ENCODE results near the gene SLC2A5.

Gene SLC2A5

DNA sequence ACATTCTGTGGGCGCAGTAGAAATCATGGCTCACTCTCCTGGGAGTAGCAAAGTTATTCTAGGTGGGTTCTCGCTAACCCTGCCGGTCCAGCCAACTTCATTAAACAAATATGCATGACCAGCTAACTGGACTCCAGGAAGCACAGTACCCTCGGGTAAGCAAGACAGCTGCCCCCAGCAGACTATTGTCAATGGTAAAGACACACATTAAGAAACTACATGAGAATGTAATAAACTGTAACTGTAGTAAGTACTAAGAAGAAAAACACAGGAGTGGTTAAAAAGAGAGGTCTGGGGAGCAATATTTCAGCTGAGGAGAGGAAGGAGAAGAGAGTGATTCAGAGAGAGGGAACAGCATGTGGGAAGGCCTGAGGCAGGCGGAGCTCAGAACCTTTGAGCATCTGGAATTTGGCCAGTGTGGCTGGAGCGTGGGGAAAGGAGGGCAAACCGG, 7.4 kb downstream of the SLC2A5 start:
- DNase-seq (ENCODE audit: low read depth), result no peak

GRCh38 chr1:9061252-9061960, 8.0 kb downstream of the SLC2A5 start:
- DNase-seq (ENCODE audit: low read depth), result no peak

- DNase-seq (ENCODE audit: low read depth), result no peak
Measured at GRCh38 chr1:9059891-9060744, 9.3 kb downstream of the SLC2A5 start.

GRCh38 chr1:9058465-9058864, 11.0 kb downstream of the SLC2A5 start:
- DNase-seq (ENCODE audit: low read depth), result no peak

GRCh38 chr1:9057851-9058250, 11.6 kb downstream of the SLC2A5 start:
- DNase-seq (ENCODE audit: low read depth), result no peak

- DNase-seq (ENCODE audit: low read depth), result no peak
Measured at GRCh38 chr1:9052272-9053049, 17.0 kb downstream of the SLC2A5 start.

DNA sequence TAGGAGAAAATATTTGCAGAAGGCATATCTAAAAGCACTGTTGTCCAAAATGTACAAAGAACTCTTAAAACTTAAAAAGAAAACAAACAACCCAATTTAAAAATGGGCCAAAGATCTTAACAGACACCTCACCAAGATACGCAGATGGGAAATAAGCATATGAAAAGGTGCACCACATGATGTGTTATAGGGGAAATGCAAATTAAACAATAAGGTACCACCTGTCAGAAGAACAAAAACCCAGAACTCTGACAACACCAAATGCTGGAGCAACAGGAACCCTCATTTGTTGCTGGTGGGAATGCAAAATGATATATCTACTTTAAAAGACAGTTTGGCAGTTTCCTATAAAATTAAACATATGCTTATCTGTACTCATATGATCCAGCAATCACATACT, 18.1 kb downstream of the SLC2A5 start:
- no peak for DNase-seq (ENCODE audit: low read depth)

- DNase-seq (ENCODE audit: low read depth), result no peak
Measured at GRCh38 chr1:9050803-9051202, 18.6 kb downstream of the SLC2A5 start.

GRCh38 chr1:9048551-9048950, 20.9 kb downstream of the SLC2A5 start:
- no peak for DNase-seq (ENCODE audit: low read depth)

DNA sequence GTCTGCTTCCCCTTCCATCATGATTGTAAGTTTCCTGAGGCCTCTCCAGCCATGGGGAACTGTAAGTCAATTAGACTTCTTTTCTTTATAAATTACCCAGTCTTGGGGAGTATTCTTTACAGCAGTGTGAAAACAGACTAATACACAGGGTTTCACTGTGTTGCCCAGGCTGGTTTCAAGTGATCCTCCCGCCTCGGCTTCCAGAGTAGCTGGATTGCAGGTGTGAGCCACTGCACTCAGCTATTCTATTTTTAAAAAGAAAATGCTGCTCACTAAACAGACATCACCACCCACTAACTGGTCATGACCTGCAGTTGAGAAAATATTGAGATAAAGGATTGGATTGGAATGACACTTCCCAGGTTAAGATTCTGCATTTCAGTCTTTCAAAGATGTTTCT, 22.4 kb downstream of the SLC2A5 start:
- DNase-seq (ENCODE audit: low read depth), result no peak

- DNase-seq (ENCODE audit: low read depth), result no peak
Measured at GRCh38 chr1:9045861-9046510, 23.4 kb downstream of the SLC2A5 start.

DNA sequence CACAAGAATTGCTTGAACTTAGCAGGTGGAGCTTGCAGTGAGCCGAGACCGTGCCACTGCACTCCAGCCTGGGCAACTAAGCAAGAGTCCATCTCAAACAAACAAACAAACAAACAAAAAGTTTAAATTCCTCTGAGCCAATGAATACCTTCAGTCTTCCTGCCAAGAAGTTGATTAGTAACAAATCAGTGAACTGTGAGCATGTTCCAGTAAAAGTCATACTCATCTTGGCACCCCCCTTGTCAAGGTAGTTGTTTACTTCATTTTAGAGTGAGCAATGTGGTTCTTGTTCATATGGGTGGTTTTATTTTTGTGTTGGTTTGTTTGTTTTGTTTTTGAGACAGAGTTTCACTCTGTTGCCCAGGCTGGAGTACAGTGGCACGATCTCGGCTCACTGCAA, 25.2 kb downstream of the SLC2A5 start:
- DNase-seq (ENCODE audit: low read depth), result no peak

GRCh38 chr1:9042272-9042671, 27.2 kb downstream of the SLC2A5 start:
- no peak for DNase-seq (ENCODE audit: low read depth)

- no peak for DNase-seq (ENCODE audit: low read depth)
Measured at GRCh38 chr1:9041116-9041779, 28.2 kb downstream of the SLC2A5 start.

DNA sequence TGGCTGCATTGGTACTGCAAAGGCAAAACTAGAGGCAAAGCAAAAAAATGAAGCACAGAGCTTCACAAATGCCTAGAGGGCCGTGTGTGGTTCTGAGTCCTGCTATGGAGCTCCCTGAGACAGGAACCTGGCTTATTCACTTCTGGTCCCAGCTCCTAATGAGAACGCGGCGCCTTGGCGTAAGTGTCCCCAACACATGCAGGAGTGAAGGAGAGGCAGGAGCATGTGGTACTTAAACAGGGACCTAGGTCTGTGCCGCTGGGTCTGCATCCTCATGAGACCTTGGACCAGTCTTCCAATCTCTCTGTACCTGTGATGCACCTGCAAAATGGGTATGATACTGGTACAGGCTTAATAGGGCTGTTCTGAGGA, 28.8 kb downstream of the SLC2A5 start:
- no peak for DNase-seq (ENCODE audit: low read depth)

GRCh38 chr1:9039761-9040658, 29.4 kb downstream of the SLC2A5 start:
- no peak for DNase-seq (ENCODE audit: low read depth)

DNA sequence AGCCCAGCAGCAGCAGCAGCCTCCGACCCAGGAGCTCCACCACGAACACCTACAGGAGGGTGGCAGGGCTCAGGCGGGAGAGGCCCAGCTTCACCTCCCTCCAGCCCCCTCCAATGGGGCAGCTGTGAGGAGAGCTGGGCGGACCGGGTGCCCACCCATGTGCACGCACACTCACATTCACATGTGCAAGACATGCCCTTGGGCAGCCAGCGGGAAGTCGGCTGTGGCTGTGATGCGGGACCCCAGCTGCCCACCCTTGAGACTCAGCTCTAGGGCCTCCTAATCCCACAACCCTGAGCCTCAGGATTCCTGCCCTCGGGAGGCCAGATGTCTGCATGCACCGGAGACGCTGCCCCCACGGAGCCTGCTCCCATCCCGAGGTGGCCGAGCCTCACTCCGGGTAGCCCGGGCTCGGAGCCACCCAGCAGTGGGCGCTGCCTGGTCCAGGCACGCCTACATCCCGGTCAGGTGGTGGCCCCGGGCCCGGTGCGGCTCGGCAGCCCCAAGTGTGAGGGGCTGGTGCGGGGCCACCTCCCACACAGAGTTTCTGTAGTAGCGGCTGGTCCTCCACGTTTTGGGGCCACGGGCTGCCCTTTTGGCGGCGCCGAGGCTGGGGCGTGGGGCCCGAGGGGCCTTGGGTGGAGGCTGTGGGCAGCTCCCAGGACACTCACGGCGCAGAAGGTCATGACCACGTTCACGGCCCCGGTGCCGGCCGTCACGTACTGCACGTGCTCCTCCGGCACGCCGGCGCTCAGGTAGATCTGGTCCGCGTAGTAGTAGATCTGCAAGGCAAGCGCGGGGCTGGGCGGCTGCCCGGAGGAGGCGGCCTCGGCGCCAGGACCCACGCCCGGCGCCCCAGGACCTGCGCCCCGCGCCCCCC, 30.3 kb downstream of the SLC2A5 start:
- no peak for DNase-seq (ENCODE audit: low read depth)

DNA sequence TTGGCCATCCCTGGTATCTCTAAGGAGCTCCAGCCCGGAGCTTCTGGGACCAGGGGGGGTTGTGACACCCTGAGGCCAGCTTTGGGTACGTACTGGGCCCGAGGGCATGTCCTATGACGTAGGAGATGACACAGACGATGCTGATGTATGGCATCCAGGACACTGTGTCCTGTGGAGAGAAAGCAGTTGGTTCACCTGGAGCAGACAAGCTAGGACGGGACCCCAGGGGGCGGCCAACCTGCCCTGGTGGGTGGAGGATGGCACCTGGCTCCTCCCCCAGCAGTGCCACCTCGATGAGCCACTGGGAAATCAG, 31.1 kb downstream of the SLC2A5 start:
- no peak for DNase-seq (ENCODE audit: low read depth)

DNA sequence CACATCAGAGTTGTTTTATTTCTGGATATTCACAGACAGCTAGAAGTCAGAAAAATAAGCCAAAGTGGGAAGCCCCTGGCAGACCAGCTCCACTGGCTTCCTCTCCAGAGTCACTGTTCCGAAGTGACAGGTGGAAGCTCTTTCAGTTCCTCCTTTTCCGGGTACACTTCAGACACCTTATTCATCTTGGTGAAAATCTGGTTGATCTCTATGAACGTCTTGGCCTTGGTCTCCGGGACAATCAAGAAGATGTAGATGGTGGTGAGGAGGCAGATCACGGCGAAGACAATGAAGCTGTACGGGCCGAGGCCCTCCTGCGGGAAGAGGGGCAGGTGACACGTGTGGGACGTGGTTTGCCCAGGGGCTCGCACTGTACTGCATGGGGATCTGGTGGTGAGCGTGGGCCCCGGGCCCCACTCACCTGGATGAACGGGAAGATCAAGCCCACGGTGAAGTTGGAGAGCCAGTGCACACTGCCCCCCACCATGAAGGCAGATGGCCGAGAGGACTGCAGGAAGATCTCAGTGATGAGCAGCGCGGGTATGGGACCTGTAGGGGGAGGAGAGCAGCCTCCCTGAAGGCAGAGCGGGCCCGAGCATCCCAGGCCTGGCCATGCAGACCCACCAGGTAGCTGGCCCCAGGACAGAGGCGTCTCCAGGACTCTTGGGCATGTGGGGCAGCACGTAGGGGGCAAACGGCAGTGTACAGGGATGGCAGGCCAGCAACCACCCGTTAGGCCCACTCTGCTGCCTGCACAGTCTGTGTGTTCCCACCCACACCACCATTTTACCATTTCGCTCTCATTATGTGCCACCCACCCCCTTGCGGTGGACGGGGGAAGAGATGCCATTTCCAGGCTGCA, 31.7 kb downstream of the SLC2A5 start:
- DNase-seq (ENCODE audit: low read depth), result no peak

Data from stimulated activated CD8-positive, alpha-beta memory T cell treated with anti-CD3 and anti-CD28 coated beads, Interleukin-7, amount 100 ng/mL, for 24 hours (primary cell).